Heart left ventricle (tissue), 16 donors: ENCODE data around the gene NKAIN2. TPM values are rescaled to one million over a fixed set of nuclear protein-coding genes. Genes with fewer than 3 reads are reported as not detected.

Experiments
- ATAC-seq, 4 donors: fragments of 200-7000 bp; cut with Tn5 transposase; one replicate each; pipeline ENCODE4 v1.9.1; 2020 to 2022; ENCODE audit warnings: moderate library complexity in 4 of 4, mild to moderate bottlenecking in 3 of 4, moderate number of reproducible peaks in 1 of 4
- DNase-seq, 5 donors: peaks; one replicate each; pipeline ENCODE4 v3.0.0-alpha.2; 2020
- H3K27ac ChIP-seq, 12 donors: fragments of 200-600 bp; sonication (generic) in 4 of 12; one replicate each; pipeline versions ENCODE4 v1.5.0 to v1.8.0; 2016 to 2022; ENCODE audit warnings: mild to moderate bottlenecking in 2 of 12
- H3K27me3 ChIP-seq, 9 donors: fragments of 200-600 bp; sonication (generic) in 2 of 9; one replicate each; pipeline versions ENCODE4 v1.5.1 to v1.8.0; 2016 to 2022; ENCODE audit warnings: mild to moderate bottlenecking in 3 of 9
- H3K36me3 ChIP-seq, 9 donors: fragments of 200-600 bp; sonication (generic) in 2 of 9; one replicate each; pipeline versions ENCODE4 v1.5.0 to v1.8.0; 2018 to 2022; ENCODE audit warnings: mild to moderate bottlenecking in 2 of 9
- H3K4me1 ChIP-seq, 12 donors: fragments of 200-600 bp; sonication (generic) in 4 of 12; one replicate each; pipeline versions ENCODE4 v1.5.0 to v1.8.0; 2016 to 2022; ENCODE audit warnings: mild to moderate bottlenecking in 3 of 12
- H3K4me3 ChIP-seq, 12 donors: fragments of 200-600 bp; sonication (generic) in 4 of 12; one replicate each; pipeline versions ENCODE4 v1.5.0 to v1.8.0; 2017 to 2022; ENCODE audit warnings: mild to moderate bottlenecking in 9 of 12, moderate library complexity in 4 of 12
- H3K9me3 ChIP-seq, 12 donors: fragments of 200-600 bp; sonication (generic) in 4 of 12; one replicate each; pipeline versions ENCODE4 v1.5.0 to v1.8.0; 2016 to 2022; ENCODE audit warnings: mild to moderate bottlenecking in 1 of 12
- CTCF ChIP-seq, 12 donors: fragments of 200-600 bp; sonication (generic) in 4 of 12; IDR thresholded peaks; one replicate each; pipeline versions ENCODE4 v1.5.0 to v1.8.0; 2018 to 2022; ENCODE audit warnings: antibody characterized with exemption in 12 of 12, mild to moderate bottlenecking in 5 of 12
- POLR2A ChIP-seq, 2 donors: fragments of 450-650 bp; IDR thresholded peaks; one replicate each; pipeline ENCODE4 v1.6.1; 2017; ENCODE audit warnings: antibody characterized with exemption in 2 of 2, mild to moderate bottlenecking in 2 of 2, moderate library complexity in 2 of 2
- WGBS, 4 donors: extraction: QIAGEN DNeasy Blood & Tissue Kit in 2 of 4; methylation state at CpG; one replicate each; pipeline versions ENCODE4 v1.1.5 to v1.1.7; 2013 to 2018; 5-methylcytosine and 5-hydroxymethylcytosine counted together
- intact Hi-C, 10 donors: fragments of 100-400 bp; cut with DNase I; formaldehyde crosslinking; loops; one replicate each; pipeline versions ENCODE4 v1.11.1 to v1.14.2; 2022
- polyA plus RNA-seq, 2 donors: library from polyadenylated mRNA; stranded (reverse); fragments of 200-250 nt; gene quantifications; one replicate each; pipeline ENCODE4 v1.2.3, GENCODE V29; 2013
- total RNA-seq, 9 donors: library from RNA; depleted of rRNA in 2 of 9; stranded (reverse); fragments of >200 nt in 2 of 9; fragmentation: NEBNext Ultra II Directional in 3 of 9; extraction: Animal tissue kit (Norgen Biotek cat#: 25700) in 3 of 9; gene quantifications; one replicate each; pipeline versions ENCODE4 v1.1.0 to v1.2.4, GENCODE V29; 2016 to 2023
- donor health status: ischemic (EF 13 %, LVEDD 7.1; RV severe dilation, severe dysfunction).
- donor health status: healthy with polysubstance abuse.
- donor health status: DM: no; HTN: yes; CAD: no.
- donor health status: DM: no; HTN: no; CAD: no.
- donor health status: ischemic (EF 25% LVEDD 6.9; RV normal size, moderate dysfunction).
- donor health status: ischemic (EF 25% LVEDD 5.7; RV mildly dilated, moderate dysfunction).
- donor health status: healthy.
- donor health status: DM: yes; HTN: yes; CAD: no.
- donor health status: ischemic (EF 35%, LVEDD 5.7; RV mildly dilated, moderate dysfunction).
- donor health status: nonischemic (EF 11% LVEDD 7.7; RV severe dilation, severe dysfunction).
- donor health status: DM: yes; HTN: yes; CAD: no.
- donor health status: PGD.
- donor health status: ischemic (EF 29% LVEDD 5.4; RV normal size, mild dysfunction).
- donor health status: nonischemic (EF 23%, LVEDD 6.1; RV moderate dilation, normal function).

The NKAIN2 gene
- total and polyA plus RNA-seq, 11 donors, result 0.19 to 0.83 (median 0.33) TPM; not detected in 2

DNA sequence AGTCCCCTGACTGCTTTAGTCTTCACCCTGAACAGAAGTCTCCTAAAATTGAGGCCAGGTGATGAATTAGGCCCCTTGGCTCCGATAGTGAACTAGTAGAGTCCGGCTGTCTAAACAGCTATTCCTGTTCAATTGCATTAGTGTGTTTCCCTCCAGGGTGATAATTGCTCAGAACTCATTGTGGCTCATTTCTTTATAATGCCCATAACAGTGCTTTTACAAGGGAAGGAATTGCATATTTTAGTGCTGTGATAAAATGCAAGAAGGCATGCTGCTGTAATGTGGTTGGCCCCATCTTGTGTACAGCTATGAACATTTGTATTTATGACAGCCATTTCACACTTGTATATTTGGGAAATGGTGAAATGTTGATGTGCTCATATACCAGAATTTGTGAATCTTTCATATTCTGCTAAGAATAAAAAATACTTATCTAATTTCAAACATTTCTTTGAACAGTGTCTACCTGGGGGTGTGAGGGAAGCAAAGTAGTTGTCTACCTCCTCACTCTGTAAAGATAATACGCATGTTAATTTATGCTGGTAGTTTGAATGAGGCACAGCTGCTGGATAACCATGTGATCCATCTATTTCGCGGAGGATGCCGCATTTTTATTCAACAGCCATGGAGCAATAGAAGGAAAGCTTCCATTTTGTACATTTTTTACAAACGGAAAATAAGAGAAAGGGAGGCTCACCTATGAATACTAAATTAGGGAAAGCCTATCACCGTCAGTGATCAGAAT lies 451.4 kb downstream of the NKAIN2 start:
- no peaks in the 10 kb centered on the region for H3K36me3 ChIP-seq
- no peak overlapping the region for H3K4me3 ChIP-seq
- H3K4me1 ChIP-seq, result no peaks in the 10 kb centered on the region
- 90 to 92% (median 91%) methylated on average over 8 of the region's 8 CpGs for WGBS, 4 donors
- no peak for TF ChIP-seq CTCF (IDR thresholded peaks at IDR 0.05)
- no peak for TF ChIP-seq POLR2A (IDR thresholded peaks at IDR 0.05)
- peaks cover 0 to 4% (median 0%) of the 10 kb centered on the region in 12 donors for H3K9me3 ChIP-seq
- no peak overlapping the region for H3K27ac ChIP-seq
- no peaks in the 10 kb centered on the region for H3K27me3 ChIP-seq
- ATAC-seq, result no peak
- no peak for DNase-seq
- intact Hi-C loops, result no loop called here

DNA sequence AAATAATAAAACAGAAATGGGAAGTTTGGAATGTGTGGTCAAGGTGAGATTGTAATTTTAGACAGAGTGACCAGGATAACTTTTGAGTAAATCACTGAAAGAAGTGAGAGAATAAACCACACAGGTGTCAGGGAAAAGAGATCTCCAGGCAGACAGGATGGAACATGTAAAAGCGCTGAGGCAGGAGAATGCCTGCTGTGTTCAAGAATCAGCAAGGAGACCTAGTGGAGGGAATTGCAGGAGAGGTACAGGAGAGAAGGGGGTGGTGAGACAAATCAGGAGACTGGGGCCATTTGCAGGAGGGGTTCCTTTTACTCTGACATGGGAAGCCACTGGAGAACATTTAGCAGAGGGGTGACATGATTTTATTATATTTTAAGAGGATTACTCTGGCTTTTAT lies 456.7 kb downstream of the NKAIN2 start:
- WGBS, 4 donors, result 57 to 79% (median 69%) methylated on average over 1 of the region's 1 CpG
- ATAC-seq (no peak), DNase-seq (no peak)
- H3K4me1 ChIP-seq, result no peaks in the 10 kb centered on the region
- H3K27ac ChIP-seq, result no peak overlapping the region
- TF ChIP-seq POLR2A (IDR thresholded peaks at IDR 0.05) (no peak), CTCF (IDR thresholded peaks at IDR 0.05) (no peak)
- intact Hi-C loops, result no loop called here
- no peaks in the 10 kb centered on the region for H3K27me3 ChIP-seq
- H3K4me3 ChIP-seq, result no peak overlapping the region
- no peaks in the 10 kb centered on the region for H3K36me3 ChIP-seq
- no peaks in the 10 kb centered on the region for H3K9me3 ChIP-seq

- no peaks in the 10 kb centered on the region for H3K36me3 ChIP-seq
- H3K27ac ChIP-seq, result no peak overlapping the region
- no peak for ATAC-seq
- H3K27me3 ChIP-seq, result no peaks in the 10 kb centered on the region
- no peak for TF ChIP-seq CTCF (IDR thresholded peaks at IDR 0.05)
- no peak for TF ChIP-seq POLR2A (IDR thresholded peaks at IDR 0.05)
- DNase-seq, result no peak
- 91 to 100% (median 94%) methylated on average over 3 of the region's 3 CpGs for WGBS, 4 donors
- no peak overlapping the region for H3K4me3 ChIP-seq
- intact Hi-C loops, result no loop called here
- no peaks in the 10 kb centered on the region for H3K9me3 ChIP-seq
- H3K4me1 ChIP-seq, result no peaks in the 10 kb centered on the region
Measured at GRCh38 chr6:124269733-124270132, 466.1 kb downstream of the NKAIN2 start.

DNA sequence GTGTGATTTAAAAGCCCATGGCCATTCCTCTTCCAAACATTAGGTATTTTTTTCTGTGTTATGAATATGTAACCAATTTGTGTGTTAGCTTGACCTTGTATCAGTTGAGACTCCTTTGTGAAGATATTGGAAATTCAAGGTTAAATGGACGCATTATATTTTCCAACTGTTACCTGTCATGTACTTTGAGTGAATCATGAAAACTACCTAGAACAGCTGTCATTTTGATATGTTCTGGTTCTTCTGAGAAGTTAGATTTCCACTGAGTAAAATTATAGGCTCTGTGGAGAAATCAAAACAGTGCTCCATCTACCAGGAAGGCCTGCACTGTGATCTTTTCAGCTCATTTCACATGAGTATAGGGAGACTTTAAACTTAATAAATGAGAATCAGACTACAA lies 470.0 kb downstream of the NKAIN2 start:
- TF ChIP-seq POLR2A (IDR thresholded peaks at IDR 0.05) (no peak), CTCF (IDR thresholded peaks at IDR 0.05) (no peak)
- intact Hi-C loops, result no loop called here
- ATAC-seq (no peak), DNase-seq (no peak)
- H3K9me3 ChIP-seq, result no peaks in the 10 kb centered on the region
- no peak overlapping the region for H3K4me3 ChIP-seq
- no peaks in the 10 kb centered on the region for H3K4me1 ChIP-seq
- H3K36me3 ChIP-seq, result no peaks in the 10 kb centered on the region
- no peak overlapping the region for H3K27ac ChIP-seq
- H3K27me3 ChIP-seq, result no peaks in the 10 kb centered on the region
- WGBS, 4 donors, result 89 to 97% (median 93%) methylated on average over 1 of the region's 1 CpG
